GM21576 (cell line): ENCODE results near the gene GDPD4.

Source experiments
- ATAC-seq: cut with Tn5 transposase; IDR thresholded peaks from one replicate; pipeline ENCODE4 v1.9.1; 2021; ENCODE audit warnings: mild to moderate bottlenecking, moderate library complexity; ENCODE audit not compliant: unreplicated experiment

GDPD4 gene

DNA sequence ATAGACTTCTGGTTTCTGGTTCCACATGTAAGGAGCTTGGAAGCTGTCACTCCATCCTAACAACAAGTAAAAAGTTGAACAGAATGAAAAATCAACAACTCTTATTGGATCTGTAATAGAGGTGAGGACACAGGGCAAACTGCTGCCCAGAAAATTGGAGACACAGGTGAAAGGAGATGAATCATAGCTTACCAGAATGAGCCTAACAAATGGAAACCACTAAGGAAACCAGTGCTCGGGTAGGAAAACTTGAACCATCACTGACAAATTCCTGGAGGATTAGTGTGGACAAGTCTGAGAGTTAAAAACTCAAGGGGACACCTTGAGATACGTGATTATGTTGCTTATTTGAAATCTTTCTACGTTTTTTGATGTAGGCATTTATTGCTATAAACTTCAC, 52.1 kb downstream of the GDPD4 start:
- ATAC-seq = no peak

DNA sequence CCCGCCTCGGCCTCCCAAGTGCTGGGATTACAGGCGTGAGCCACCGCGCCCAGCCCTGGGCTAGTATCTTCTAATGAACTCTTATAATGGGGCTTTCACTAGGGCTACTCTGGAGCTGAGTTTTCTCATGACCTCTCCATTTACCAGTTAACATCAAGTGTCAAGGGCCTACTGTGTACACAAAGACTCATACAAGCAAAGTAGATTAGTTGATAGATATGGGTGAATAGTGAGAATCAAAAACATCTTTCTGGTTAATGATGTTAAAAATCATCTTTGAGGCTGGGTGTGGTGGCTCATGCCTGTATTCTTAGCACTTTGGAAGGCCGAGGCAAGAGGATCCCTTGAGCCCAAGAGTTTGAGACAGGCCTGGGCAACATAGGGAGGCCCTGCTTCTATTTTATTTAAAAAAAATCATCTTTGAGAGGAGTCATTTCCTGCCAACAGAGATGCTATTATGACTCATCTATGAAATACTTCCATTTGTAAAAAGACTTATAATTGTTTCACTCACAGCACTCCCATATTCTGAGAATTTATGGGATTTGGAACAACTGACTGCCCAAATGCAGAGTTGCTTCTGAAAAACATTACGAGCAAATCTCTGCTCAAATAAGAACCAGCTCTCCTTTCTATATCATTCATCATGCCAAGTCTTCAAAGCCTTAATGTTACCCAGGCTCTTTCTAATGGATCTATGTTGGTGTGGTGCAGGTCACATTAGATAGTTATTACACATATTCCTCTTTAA, 57.0 kb downstream of the GDPD4 start:
- no peak for ATAC-seq

DNA sequence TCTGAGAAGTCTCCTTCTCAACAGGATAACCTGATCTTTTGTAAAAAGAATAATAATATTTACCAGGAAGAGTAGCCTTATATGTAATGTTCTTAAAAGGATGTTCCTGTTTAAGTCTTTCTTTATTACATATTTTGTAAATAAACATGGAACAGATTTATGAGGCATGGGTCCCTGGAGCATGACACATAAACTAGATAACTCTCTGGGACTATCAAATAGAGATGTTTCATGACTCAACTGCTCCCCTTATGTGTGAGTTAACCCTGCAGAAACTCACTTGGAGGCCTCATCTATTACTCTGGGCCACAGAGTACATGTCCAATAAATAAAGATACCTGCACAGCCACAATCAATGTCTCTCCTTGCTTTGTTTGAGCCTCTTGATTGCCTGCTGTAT, 64.6 kb downstream of the GDPD4 start:
- no peak for ATAC-seq

DNA sequence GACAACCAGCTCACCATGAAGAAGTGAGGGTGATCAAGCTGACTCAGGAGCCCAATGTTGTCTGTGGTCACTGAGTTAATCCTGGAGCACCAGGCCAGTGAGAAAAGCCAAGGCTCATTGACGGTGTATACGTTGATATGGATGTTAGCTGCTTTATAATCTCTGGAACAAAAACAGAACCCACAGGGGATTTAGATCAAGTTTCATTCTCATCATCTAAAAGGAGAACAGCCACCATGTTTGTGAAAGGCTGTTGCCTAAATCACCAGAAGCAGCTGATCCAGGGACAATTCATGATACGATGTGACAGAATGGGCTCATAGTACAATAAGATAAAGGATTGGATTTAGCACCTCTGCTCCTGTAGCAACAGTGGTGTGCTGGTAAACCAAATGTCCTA, 68.5 kb downstream of the GDPD4 start:
- no peak for ATAC-seq

DNA sequence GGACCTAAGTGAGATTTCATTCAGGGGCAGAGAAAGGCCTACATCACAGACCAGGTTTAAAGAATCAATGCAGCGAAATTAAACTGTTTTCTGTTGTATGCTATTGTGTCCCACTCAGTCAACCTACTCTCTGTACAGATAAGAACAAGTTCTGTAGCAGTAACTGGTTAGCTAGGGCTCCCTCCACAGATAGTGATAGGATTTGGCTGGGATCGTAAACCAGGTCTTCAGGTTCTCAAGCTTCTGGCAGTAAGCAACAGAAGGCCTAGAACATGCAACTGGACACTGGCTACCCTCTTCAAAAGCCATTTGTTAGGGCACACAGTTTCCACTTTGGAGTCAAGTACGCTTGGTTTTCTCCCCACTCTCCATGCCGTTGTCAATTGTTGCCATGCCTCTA, 69.2 kb downstream of the GDPD4 start:
- ATAC-seq = no peak

DNA sequence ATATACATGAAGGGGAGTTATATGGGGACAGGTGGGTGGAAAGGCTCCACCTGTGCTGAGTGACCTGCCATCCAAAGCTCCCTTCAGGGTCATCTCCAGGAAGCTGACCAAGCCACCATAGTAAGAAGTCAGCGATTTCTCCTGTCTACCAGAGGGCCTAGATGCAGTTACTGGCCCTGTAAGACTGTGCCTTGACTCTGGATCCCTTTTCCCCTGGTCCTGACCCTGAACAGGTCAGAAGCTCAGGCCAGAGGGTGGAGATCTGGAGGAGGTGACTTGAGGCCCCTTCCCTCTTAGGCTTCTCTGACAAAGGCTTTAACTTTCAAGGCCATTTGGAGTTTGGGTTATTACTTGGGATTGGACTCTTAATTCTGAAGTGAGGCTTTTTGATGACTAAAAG, 69.7 kb downstream of the GDPD4 start:
- no peak for ATAC-seq

DNA sequence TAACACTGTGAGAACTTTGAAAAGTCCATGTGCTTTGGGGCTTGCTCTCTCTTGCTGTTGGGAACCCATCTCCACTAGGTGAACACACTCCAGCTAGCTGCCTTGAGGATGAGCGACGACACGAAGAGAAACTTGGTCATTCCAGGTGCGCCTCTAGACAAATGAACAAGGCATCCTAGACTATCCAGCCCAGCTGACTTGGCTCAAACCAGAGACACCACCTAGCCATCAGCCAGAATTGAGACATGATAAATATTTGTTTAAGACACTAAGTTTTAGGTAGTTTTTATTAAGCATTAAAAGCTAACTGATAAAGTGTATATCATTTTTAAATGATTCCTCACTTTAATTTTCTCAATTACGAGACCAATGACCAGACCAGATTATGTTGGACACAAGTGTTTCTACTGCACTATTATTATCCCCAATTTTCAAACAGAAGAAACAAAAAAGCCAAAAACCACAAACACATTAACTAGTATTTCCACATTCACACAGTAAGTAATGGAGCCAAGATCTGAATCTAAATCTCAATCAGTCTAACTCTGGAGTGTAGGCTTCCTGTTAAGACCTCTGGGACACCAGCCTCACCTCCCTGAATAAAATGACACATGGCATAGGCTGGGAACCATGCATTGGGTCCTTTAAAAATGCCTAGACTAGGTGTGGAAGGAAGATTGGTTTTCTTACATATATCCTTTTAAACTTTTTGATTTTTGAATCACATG, 70.4 kb downstream of the GDPD4 start:
- no peak for ATAC-seq

DNA sequence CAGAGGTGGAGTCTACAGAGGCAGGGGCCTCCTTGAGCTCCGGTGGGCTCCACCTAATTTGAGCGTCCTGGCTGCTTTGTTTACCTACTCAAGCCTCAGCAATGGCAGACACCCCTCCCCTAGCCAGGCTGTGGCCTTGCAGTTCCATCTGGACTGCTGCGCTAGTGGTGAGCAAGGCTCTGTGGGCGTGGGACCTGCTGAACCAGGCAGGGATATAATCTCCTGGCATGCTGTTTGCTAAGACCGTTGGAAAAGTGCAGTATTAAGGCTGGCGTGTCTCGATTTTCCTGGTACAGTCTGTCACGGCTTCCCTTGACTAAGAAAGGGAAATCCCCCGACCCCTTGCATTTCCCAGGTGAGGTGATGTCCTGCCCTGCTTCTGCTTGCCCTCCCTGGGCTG, 77.7 kb downstream of the GDPD4 start:
- no peak for ATAC-seq

DNA sequence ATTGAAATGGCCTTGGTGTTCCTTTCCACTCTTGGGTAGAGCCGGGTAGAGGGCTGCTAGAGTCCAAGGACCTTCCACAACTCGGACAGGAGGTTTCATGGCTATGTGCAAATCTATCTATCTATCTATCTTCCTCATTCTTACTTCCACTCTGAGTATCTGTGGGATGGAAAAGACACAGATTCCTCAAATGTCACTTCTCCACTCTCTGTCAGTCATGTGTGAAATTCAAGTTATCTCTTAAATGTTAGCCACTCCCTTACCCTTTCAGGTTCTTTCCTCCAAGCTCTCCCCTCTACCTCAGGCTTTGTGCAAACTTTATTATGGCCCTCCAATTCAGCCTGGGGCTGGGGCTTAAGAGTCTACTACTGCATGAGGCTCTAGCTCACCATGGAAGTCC, 84.3 kb downstream of the GDPD4 start:
- no peak for ATAC-seq

DNA sequence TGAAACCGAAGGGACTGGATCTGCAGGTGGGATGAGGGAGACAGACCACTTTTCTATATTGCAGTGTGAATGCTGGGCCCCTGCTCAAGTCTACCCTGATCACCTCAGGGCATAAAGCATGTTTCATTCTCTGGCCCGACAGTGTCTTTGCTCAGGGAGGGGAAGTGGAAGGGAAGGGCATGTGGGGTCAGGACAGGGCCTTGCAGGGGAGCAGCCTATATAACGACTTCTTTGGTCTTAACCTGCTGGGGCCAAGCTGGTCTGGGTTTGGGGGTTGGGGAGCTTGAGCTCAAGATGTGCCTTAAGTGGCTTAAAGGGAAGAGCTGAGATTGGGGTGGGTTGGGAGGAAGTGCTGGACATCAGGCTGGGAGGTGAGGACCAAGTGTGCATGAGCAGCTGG, 86.4 kb downstream of the GDPD4 start:
- ATAC-seq = no peak

DNA sequence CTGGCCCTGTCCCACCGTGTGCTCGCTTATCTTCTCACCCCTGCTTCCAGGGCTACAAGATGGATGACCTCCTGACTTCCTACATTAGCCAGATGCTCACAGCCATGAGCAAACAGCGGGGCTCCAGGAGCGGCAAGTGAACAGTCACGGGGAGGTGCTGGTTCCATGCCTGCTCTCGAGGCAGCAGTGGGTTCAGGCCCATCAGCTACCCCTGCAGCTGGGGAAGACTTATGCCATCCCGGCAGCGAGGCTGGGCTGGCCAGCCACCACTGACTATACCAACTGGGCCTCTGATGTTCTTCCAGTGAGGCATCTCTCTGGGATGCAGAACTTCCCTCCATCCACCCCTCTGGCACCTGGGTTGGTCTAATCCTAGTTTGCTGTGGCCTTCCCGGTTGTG, 86.9 kb downstream of the GDPD4 start:
- ATAC-seq = no peak

DNA sequence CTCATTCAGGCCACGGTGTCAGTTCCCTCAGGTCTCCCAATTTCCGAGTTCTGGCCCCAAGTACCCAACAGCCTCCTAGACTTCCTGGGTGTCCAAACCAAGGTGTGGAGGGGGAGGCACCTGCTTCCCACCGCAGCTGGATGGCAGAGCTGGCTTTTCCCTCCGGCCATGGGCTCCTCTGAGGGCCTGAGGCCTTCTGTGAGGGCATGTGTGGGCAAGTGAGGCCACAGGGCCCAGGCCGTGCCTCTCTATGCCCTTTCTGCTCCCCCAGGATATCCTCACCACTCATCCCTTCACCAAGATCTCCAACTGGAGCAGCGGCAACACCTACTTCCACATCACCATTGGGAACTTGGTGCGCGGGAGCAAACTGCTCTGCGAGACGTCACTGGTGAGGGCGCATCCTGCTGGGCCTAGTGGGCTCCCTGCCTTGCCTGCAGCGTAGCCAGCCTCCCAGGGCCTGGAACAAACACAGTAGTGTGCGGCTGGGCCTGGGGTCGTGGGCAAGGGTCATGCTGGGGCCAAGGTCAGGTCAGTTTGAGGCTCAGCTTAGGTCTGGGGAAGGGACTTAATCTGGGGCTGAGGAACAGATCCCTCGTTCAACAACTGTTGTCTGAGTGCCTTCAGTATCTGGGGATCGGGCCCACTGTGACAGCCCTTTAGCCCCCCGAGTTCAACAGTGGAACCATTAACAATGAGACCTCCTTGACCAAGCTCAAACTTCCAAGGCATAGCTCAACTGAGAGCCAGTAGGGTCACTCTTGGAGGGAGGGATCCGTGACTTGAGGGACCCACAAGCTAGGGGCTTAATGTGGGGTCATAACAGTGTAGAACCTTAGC, 87.7 kb downstream of the GDPD4 start:
- no peak for ATAC-seq

DNA sequence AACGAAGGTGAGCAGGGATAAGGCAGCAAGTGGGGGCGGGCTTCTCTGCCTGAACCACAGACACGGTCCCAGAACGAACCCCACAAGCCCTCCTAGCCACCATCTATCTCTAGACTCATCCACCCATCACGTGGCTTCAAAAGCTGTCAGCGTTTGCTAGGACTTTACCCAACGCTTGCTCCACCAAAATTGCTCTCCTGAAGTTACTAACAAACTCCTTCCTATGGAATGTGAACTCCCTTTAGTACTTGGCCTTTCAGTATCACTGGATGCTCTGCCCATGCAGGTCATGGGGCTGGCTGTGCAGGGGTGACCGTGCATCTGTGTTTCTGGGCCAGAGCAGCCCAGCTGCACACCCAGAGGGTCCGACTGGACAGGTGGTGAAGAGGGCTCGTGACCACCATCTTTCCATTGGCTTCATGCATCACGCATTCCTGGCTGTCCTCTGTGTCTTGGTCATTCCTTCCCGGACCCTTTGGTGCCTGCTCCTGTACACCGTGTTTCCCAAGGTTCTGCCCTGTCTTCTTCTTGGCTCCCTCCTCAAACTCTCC, 88.4 kb downstream of the GDPD4 start:
- ATAC-seq = no peak

DNA sequence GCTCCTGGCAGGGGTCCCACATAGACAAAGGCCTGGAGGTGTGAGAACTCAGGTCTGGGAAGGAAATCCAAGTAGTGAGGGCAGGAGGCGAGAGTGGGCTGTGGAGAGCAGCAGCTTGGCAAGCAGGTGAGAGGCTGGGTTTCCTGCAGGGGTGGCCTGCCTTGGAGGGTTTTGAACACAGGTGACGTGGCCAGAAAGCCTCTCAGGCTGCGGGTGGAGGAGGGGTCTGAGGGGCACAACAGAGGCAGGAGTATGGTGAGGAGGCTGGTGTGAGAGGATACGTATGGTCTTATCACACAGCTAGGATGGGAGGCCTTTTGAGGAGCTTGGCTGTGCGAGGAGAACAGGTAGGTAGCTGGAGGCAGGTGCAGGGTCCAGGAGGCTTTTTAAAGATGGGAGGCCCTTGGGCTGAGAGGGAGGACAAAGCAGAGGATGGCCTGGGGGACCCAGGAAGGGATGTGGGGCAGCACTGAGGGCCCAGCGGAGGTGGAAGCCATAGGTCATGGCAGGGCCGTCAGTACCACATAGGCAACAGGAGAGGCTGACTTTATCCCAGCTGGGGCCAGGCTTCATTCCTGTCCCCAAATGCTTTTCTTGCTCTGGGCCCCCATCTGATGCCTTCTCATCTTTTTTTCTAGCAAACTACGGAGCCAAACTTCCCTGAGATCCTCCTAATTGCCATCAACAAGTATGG, 89.0 kb downstream of the GDPD4 start:
- ATAC-seq = no peak

DNA sequence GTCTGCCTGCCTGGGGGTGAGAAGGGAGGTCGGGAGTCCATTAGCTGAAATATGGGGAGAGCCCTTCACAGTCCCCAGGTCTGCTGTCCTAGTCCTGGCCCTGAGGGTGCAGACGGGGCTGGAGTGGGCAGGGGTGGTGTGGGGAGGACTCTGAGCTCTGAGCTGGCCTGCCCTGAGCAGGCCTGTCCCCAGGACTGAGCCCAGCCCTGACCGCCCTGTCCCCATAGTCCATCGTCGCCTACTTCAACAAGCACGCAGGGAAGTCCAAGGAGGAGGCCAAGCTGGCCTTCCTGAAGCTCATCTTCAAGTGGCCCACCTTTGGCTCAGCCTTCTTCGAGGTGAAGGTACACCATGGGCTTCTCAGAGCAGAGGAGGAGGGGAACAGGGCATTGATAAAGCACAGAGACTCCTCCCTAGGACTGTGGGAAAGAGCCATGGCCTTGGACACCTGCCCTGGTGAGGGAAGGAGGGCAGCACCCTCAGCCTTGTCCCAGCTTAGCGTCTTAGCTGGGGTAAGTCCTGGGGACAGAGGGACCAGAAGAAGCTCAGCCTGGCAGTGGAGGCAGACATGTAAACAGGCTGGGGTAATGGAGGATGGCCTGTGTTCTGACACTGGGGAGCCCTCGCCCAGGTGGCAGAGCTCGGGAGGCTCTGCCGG, 89.8 kb downstream of the GDPD4 start:
- no peak for ATAC-seq

DNA sequence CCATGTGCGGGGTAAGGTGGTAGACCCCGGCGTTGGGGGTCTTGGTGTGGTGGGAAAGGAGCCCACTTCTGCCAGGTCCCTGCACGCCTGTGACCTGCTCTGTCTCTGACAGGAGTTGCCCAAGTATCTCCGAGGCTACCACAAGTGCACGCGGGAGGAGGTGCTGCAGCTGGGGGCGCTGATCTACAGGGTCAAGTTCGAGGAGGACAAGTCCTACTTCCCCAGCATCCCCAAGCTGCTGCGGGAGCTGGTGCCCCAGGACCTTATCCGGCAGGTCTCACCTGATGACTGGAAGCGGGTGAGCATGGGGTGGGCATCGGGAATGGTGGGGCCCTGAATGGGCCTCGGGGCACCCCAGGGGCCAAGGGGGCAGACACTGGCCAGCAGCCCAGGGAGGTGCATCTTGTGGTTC, 90.4 kb downstream of the GDPD4 start:
- ATAC-seq = no peak

DNA sequence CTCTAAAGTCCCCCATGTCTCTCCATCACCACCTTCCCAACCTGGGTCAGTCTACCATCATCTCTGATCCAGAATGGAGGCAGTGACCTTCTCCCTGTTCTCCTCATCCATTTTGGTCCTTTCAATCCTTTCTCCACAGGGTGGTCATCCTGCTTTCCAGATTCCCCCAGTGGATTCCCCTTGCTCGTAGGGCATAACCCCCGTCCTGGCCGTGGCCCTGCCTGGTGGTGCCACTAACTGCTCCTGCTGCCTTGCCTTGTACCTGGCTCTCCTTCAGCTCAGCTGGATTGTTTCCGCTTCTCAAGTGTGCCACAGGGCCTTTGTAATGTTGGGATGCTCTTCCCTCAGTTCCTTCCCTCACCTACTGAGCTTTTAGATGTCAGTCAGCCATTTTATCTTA, 91.8 kb downstream of the GDPD4 start:
- no peak for ATAC-seq

DNA sequence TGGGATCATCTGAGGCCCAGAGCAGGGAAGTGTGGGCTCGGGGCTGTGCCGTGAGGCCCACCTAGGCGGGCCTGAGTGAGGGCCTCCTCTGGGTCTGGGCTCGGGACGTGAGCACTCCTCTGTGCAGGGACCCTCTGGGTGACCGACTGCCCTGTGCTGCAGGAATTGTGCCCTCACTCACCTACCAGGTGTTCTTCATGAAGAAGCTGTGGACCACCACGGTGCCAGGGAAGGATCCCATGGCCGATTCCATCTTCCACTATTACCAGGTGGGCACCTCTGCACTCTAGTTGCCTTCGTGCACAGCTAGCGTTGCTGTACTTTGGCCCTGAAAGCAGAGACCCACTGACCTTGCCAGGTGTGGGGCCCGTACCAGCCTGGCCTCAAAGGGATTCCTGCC, 93.0 kb downstream of the GDPD4 start:
- no peak for ATAC-seq

DNA sequence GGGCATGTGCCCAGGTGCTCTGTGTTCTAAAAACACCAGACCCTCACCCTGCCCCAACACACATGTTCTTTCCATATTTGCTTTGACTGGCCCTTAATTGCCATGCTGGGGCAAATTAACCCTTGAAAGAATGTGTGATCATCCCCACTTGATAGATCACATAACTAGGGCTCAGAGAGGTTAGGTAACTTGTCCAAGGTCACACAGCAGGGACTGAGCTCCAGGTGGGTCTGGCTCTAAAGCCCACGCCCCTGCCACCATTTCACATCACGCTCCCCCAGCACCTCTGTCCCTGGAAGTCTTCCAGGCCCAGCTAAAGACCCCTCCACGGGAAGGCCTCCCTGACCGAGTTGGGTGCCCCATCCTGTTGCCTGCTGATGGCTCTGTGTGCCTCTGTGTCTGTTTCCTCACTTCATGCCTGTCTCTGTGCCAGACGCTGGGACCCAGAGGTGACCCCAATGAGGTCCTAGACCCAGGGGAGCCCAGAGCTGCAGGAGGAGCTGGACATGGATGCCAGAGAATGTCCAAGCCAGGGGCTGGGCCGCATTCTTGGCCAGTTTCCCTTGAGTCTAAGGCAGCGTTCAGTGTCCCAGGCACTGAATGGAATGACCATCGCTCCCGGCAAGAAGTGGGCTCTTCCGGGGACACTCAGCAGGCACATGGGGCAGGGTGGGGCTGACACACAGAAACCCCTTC, 93.7 kb downstream of the GDPD4 start:
- ATAC-seq = no peak

DNA sequence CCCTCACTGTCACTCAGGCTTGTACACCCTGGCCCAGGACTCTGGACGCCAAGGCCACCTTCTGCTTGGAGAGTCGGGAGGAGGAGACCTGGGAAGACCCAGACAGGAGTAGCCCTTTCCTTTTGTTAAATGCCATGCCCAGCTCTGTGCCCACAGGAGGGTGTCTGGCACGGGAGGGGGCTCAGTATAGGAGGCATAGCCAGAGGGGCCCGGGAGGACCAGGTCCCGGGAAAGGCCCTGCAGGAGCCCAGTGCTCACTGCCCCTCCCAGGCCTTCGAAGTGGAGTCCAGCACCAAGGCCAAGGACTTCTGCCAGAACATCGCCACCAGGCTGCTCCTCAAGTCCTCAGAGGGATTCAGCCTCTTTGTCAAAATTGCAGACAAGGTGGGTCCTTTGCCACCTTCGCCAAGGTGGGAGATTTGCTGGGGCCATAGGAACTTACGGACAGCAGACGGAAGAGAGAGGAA, 94.4 kb downstream of the GDPD4 start:
- ATAC-seq = no peak
